ENCODE measurements around the gene PPP6R2.

PPP6R2 gene

DNA sequence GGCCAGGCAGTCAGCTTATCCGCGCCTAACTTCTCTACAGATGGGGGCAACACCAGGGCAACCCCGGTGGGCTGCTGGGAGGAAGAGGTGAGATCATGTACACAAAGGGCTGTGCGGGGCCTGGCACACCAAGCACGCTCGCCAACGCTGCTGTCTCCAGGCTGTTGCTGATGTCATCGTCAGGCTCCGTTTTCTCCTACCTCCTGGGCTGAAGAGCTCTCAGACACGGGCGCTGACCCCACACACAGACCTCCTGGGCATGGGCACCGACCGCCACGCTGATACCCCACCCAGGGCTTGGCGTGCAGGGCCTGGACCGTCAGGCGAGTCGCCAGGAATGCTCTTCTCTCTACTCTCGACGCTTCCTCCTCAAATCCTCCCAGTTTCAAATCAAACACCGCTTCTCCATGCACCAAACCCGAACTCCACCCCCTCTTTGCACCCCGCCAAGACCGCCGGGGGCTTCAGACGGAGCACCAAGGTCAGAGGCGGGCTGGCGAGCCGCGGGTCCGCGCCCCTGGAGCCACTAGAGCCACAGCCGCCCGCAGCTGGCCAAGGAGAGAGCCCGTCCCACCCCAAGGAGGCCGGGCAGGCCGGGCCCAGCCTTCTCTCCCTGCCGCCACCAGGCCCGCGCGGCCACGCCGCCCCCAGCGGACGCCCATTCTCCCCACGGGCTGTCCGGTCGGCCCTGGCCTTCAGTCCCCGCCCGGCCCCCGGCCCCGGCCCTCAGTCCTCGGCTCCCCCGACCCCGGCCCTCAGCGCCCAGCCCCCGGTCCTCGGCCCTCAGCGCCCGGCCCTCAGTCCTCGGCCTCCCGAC lies 130.9 kb downstream of the PPP6R2 start:
- no peak for DNase-seq

DNA sequence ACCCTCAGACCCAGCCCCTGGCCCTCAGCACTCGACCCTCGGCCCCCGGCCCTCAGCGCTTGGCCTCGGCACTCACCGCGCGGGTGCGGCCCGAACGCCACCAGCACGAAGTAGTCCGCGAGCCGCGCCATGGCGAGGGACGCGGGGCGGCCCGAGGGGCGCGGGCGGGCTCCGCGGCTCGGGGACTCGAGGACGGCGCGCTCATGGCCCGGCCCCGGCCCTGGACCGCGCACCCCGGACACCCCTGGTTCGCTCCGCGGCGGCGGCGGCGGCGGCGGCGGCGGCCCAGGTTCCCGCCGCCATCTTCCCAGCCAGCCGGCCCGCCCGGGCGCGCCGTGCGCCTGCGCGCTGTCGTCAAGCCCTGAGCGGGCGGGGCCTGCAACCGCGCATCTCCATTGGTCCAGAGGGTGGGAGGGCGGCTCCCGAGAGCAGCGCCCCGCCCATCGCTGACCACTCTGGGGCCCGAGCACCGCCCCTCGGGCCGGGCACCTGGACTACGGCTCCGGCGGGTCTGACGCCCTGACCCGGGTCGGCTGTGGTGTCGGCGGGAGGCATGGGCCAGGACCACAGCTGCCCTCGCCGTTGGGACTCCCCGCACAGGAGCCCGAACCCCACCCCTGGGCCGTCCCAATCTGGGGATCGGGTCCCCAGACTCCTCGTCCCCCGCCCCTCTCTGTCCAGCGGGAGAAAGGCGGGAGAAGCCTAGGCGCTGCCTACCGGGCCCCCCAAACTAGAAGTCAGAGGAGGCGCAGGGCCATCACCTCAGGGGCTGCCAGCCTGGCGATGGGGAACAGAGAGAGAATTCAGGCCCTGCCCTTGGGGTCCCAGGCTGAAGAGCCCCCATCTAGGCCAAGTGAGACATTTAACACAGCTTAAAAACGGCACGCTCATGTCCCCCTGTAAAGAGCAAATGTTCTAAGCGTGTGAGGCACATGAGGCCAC lies 131.9 kb downstream of the PPP6R2 start, which contains the start of gene SBF1:
Gene SBF1 (minus strand): TSS at position 326 of the 942 bp plus-strand sequence. CDS start 195 bp downstream, at position 131.
- peak; percentile 75 for DNase-seq

DNA sequence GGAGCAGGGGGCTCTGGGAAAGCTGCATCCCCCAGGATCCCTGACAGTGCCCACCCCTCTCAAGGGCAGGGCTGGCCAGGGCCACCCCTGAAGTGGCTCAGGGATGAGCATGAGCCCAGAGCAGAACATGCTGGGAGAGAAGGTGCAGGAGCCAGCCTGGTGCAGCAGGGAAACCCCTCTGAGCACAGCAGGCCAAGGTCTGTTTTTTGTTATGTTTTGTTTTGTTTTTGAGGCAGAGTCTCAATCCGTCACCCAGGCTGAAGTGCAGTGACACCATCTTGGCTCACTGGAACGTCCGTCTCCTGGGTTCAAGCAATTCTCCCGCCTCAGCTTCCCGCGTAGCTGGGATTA lies 132.5 kb downstream of the PPP6R2 start:
- no peak for DNase-seq

DNA sequence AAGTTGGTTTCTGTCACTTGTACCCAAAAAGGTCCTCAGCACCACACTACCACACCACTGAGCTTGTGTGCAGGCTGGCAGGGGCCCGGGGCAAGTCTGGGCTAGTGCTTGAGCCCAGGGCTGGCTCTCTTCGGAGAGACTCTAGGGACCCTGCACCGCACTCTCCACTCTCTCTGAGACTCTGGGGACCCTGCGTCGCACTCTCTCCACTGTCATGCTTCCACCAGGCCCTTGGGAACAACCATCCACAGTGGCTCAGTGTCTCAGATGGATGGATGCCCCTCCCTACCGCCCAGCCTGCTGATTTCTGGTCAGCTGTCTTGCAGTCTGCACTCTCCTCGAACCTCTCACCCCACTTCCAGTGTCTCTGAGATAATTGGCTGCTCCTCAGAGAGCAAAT lies 133.7 kb downstream of the PPP6R2 start:
- DNase-seq: no peak

DNA sequence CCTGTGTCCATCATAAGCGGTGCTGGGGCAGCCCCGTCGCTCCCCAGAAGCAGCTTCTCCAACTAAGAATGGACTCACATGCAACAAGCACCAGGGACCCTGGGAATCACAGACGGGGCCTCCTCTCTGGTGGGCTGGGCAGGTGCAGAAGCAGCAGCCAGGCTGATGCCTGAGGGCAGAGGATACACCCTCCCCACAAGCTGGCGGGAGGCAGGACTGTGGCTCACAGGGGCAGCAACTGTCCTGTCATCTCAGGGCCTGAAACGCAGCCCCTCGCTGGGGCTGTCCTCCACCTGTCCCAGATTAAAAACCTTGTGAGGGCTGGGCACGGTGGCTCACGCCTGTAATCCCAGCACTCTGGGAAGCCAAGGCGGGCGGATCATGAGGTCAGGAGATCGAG lies 134.8 kb downstream of the PPP6R2 start:
- no peak for DNase-seq

DNA sequence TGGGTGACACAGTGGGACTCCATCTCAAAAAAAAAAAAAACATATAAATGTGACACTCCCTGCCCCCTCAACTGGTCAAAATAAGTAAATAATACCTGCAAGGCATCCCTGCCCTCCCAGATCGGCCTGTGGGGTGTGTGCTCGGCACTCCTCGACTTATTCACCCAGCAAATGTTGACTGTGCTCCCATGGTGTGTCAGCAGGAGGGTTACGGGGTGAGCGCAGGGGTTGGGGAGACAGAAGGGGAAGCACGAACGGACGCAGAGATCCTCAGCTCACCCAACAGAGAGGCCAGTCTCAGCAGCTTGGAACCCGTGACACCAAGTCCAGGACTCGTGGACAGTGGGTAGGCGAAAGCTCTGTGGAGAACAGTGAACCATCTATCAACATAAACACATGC lies 136.6 kb downstream of the PPP6R2 start:
- no peak for DNase-seq

DNA sequence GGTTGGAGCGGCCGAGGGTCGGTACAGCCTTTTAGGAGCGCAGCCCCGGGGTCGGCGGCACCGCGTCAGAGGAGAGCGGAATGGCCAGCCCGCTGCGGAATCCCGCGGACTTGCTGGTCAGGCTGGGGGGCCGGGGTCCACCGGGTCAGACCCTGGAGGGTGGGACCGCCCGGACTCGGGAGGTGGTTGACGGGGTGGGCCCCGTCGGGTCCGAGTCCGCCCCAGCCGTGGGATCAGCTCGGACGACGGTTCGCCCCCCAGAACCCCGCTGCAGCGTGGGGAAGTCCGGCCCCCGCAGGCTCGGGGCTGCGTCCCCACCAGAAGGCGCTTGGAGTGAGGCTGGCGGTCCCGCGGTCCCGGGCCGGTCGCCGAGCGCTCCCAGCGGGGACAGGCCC lies 137.9 kb downstream of the PPP6R2 start:
- DNase-seq: no peak

DNA sequence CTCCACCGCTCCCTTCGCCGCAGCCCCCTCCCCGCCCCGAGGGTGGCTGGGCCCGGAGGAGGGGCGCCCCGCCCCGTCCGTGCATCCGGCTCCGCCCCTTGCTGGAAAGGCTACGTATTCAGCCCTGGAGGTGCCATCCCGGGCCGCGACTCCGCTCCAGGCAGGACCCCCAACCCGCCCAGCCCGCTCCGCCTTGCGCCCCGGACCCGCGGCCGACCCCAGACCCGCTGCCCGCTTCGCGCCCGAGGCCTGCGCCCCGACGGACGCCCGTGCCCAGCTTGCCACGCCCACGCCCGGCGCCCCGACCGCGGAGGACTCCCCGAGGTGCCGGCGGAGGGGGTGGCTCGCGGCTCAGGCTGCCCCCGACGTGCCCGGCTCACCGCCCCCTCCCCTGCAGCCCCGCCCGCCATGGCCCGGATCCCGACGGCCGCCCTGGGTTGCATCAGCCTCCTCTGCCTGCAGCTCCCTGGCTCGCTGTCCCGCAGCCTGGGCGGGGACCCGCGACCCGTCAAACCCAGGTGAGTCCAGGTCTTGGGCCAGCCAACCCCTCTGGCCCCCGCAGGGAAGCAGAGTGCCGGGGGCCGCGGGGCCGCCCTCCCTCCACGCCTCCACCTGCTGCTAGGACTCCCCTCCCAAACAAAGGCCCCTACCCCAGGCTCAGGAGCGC lies 138.4 kb downstream of the PPP6R2 start, which contains the start of gene ADM2:
Gene ADM2 (plus strand): TSS at position 104 of the 667 bp plus-strand sequence. CDS start 305 bp downstream, at position 409.
- no peak for DNase-seq

DNA sequence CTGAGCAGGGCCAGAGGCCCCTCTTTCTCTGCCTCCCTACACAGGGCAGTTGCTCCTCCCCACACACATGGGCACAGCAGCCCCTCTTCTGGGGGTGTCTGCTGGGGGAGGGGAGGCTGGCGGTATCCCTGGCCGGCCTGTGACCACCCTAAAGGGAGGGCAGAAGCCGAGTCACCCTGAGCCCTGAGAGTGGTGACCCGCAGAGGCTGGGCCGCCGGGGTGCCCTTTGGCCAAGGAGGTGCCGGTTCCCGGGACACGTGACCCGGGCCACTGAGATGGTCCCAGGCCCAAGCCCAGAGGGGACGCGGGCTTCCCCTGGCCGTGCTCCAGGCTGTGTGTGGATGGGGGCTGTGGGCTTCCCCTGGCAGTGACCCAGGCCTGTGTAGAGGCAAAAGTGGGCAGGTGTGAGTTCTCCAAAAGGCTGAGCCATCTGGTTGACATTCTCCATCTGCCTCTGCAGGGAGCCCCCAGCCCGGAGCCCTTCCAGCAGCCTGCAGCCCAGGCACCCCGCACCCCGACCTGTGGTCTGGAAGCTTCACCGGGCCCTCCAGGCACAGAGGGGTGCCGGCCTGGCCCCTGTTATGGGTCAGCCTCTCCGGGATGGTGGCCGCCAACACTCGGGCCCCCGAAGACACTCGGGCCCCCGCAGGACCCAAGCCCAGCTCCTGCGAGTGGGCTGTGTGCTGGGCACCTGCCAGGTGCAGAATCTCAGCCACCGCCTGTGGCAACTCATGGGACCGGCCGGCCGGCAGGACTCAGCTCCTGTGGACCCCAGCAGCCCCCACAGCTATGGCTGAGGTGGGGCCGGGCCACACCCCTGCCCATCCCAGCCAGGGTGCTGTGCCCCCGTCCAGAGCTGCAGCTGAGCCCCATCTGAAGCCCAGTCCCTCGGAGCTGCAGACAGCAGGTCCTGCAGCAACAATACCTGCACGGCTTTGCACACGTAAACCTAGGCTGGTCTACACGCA lies 139.3 kb downstream of the PPP6R2 start:
- no peak for DNase-seq

DNA sequence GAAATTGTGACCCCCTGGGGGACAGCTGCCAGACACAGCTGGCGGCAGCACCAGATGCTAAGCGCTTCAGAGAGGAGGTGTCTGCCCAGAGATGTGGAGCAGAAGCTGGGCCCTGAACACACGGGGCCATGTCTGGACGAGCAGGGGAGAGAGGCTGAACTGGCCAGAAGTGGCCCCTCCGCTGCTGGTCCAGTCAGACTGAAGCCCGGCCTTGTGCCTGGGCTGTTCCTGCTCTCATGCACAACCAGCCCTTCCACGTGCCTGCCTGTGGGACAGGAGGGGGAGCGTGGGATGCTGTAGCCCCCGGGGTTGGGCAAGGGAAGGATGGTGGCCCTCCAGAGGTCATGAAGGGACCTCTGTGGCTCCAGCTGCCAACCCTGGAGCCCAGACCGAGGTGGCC lies 140.0 kb downstream of the PPP6R2 start:
- DNase-seq: no peak

DNA sequence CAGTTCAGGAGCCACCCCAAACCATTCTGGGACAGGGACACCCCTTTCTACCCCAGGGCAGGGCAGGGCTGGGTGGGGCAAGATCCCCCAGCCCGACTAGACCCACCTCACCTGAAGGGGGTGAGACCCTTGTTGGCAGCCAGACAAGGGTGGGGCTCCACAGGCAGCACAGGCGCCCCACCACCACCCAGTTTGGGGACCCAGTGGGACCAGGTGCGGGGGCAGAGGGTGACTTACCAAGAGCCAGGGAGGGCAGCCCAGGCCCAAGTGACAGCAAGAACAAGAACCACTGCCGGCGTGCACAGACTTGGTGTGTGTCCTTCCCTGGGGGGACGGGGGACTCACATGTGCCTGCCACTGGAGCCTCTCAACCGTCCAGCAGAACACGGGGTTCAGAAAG lies 140.4 kb downstream of the PPP6R2 start:
- DNase-seq: no peak

DNA sequence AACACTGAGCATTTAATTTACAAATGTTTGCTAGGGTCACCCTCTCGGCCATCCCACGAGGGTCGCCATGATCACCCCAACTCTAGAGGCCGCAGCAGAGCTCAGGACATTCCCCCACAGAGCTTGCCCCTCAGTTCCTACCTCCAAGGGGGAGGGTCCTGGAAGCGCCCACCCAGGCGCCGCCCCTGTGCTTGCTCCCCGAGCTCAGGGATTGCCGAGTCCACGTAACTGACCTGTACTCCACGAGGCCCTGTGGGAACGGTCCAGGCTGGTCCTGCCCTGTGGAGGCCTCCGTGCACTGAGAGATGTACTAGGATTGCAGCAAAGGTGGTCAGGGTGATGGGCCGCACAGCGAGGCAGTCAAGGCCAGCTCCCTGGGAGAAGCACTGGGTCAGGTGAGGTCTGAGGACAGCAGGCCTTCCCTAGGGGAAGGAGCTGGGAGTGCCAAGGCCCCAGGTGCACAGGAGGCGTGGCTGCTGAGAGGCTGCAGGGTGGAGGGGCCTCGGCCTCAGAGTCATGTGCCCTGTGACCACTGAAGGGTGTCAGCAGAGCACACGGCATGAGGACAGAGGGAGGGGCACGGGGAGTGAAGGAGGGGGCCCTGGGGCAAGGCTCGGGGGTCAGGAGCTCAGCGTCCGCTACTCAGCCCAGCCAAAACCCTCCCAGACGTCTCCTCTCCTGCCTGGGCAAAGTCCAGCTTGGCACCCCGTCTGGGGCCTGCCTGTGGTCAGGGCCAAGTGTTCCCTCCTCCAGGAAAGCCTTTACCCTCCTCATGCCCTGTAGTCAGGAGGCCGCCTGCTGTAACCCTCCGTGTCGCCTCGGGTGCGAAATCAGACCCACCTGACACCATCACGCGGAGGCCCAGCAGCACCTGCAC lies 141.1 kb downstream of the PPP6R2 start:
- no peak for DNase-seq

DNA sequence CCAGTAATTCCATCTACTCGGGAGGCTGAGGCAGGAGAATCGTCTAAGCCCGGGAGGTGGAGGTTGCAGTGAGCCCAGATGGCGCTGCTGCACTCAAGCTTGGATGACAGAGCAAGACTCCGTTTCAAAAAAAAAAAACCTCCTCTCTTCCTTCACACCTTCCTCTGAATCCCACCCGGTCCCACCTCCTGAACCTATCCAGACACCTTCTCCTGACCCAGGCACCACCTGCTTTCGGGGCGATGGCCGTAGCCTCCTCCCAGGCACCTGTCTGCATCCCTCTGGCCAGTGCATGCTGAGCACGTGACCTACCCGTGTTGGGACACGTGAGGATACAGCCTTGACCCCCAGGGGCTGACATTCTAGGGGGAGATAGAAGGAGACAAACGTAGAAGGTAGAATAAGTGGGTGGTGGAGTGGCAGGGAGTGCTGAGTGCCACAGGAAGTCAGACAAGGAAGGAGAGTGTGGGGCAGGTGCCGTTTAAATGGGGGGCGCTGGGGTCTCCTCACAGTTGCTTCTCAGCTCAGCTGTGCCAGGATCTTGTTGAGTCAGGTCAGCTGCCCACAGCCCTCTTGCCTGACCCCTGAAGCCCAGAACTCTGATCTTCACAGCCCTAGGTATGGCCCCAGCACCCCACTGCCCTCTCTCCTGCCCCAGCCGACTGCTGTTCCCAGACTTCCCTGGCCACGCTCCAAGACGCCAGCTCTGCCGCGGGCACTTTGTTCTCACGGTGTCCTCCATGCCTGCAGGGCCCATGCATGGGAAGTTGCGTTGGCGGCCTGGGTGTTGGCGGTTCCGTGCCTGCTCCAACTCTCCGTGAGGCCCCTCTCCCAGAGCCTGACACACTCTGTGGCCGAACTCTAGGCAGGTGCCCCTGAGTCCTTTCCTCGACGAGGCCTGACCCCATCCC lies 142.3 kb downstream of the PPP6R2 start:
- no peak for DNase-seq

DNA sequence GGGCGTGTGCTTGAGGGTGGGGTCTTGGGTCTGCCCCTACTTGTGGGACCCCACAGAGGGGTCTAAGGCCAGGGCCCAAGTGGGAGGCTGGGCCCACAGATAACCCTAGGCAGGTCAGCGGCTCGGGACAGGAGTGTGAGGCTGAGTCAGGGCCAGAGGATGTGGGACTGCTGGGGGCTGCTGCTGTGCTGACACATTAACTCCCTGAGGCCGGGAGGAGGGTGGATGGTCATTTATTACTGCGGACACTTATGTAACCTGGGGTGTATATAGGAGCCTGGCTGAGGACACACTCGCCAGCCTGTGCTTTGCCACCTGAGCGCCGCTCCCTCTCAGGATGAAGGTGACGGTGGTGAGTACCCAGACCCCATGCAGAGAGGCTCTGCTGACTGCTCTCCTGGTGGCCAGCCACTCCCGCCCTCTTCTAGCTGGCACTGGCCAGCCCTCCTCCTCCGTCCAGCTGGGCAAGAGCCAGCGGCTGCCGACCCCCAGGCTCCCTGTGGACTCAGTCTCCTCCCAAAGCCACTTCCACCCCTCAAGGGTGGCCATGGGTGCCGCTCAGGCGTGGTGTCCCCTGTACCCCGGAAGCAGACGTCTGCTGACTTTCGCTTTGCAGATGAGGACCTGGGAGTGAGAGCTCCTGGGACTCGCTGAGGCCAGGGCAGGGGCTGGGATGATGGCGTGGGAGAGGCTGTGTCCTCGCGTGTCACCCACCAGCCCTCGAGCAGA lies 143.6 kb downstream of the PPP6R2 start, which contains the start of gene MIOX:
Gene MIOX (plus strand): TSS at position 299 of the 729 bp plus-strand sequence. CDS start 39 bp downstream, at position 338.
- DNase-seq: no peak

DNA sequence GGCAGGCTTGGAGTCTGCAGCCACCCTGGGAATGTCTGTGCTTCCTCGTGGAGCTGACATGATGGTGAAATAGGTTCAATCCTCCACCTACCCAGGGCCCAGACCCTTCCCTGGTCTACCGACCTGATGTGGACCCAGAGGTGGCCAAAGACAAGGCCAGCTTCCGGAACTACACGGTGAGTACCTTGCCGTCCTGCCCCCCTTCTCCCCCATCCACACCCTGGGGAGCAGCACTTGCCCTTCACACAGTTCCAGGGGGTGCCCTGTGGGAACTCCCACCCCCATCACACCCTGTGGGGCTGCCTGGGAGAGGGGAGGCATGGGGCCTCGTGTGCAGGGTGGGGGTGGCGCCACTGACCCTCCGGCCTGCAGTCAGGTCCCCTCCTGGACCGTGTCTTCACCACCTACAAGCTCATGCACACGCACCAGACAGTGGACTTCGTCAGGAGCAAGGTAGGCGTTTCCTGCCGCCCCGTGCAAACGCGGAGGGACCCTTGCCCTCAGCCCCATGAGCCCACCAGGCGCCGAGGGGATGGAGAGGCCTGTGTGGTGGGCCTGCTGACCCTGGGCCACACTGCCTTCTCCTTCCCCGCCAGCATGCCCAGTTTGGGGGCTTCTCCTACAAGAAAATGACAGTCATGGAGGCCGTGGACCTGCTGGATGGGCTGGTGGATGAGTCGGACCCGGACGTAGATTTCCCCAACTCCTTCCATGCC lies 144.3 kb downstream of the PPP6R2 start:
- no peak for DNase-seq

DNA sequence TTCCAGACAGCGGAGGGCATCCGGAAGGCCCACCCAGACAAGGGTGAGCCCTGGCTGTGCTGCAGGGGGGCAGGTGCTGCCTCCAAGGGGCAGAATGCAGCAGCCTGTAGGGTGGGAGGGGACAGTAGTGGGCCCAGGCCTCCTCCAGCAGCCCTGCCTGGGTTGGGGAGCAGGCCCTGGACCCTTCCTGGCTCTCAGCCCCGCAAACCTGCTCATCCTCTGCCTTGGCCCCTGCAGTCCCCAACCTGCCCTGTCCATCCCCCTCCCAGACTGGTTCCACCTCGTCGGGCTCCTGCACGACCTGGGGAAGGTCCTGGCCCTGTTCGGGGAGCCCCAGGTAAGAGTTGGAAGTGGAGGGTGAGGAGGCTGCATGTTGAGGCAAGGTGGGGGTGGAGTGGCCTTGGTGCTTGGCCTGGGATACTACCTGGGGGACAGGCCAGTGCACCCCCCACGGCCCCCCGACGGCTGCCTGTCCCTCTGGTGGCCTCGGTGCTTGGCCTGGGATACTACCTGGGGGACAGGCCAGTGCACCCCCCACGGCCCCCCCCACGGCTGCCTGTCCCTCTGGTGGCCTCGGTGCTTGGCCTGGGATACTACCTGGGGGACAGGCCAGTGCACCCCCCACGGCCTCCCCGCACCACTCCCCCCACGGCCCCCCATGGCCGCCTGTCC lies 145.0 kb downstream of the PPP6R2 start:
- DNase-seq: no peak

DNA sequence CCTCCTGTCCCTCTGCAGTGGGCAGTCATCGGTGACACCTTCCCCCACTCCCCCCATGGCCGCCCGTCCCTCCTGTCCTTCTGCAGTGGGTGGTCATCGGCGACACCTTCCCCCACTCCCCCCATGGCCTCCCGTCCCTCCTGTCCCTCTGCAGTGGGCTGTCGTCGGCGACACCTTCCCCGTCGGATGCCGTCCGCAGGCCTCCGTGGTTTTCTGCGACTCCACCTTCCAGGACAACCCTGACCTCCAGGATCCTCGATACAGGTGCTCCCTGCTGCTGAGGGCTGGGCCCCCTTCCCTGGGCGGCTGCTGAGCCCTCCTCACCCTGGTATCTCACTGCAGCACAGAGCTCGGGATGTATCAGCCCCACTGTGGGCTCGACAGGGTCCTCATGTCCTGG lies 145.8 kb downstream of the PPP6R2 start:
- no peak for DNase-seq

All from NK-92 treated with Interleukin-12 subunit alpha and Interleukin-12 subunit beta, amount 100 ng/mL, for 24 hours (cell line).